Progenitor cell of endocrine pancreas (in vitro differentiated cells): ENCODE results near the gene ESPNL. TPM values are rescaled to one million over a fixed set of nuclear protein-coding genes. Genes with fewer than 3 reads are reported as not detected.

ENCODE experiments used
- DNase-seq: peaks from one replicate; pipeline ENCODE4 v3.0.0; 2021; ENCODE audit warnings: low spot score; ENCODE audit not compliant: unreplicated experiment
- H3K27ac Mint-ChIP-seq: 2 replicates; pipeline ENCODE4 v1.8.0; 2021; ENCODE audit warnings: mild to moderate bottlenecking, moderate library complexity, mixed read lengths
- H3K27me3 Mint-ChIP-seq: 2 replicates; pipeline ENCODE4 v1.8.0; 2021; ENCODE audit warnings: mixed read lengths
- H3K36me3 Mint-ChIP-seq: 2 replicates; pipeline ENCODE4 v1.8.0; 2022; ENCODE audit warnings: mixed read lengths; ENCODE audit not compliant: insufficient read depth
- H3K4me1 Mint-ChIP-seq: 2 replicates; pipeline ENCODE4 v1.8.0; 2021; ENCODE audit warnings: low read depth, mixed read lengths
- H3K4me3 Mint-ChIP-seq: 2 replicates; pipeline ENCODE4 v1.8.0; 2021; ENCODE audit warnings: low read depth, mild to moderate bottlenecking, moderate library complexity, mixed read lengths
- H3K9me3 Mint-ChIP-seq: 2 replicates; pipeline ENCODE4 v1.8.0; 2021; ENCODE audit warnings: low read depth, mixed read lengths
- CTCF ChIP-seq: fragments of 200-600 bp; sonication (generic); IDR thresholded peaks from one replicate; pipeline ENCODE4 v1.5.0; 2021; ENCODE audit warnings: antibody characterized with exemption, mild to moderate bottlenecking; ENCODE audit not compliant: unreplicated experiment
- total RNA-seq: library from RNA; stranded (reverse); gene quantifications from 2 replicates; pipeline ENCODE4 v1.2.1, GENCODE V29; 2021

ESPNL gene
- total RNA-seq, 1 donor from 2014 or later = 0.31 TPM

- H3K4me3 Mint-ChIP-seq = no peak overlapping the region
- peaks cover 51% of the 10 kb centered on the region for H3K27me3 Mint-ChIP-seq
- no peak for DNase-seq
Observed at GRCh38 chr2:238163481-238164198, 63.5 kb downstream of the ESPNL start.

GRCh38 chr2:238164906-238165287 lies 64.8 kb downstream of the ESPNL start:
- peaks cover 43% of the 10 kb centered on the region for H3K27me3 Mint-ChIP-seq
- H3K4me3 Mint-ChIP-seq = peak overlapping the region; percentile 26

More at GRCh38 chr2:238163481-238164198, 63.5 kb downstream of the ESPNL start:
- H3K4me1 Mint-ChIP-seq = peaks cover 3% of the 10 kb centered on the region
- H3K9me3 Mint-ChIP-seq = no peaks in the 10 kb centered on the region
- peaks cover 5% of the 10 kb centered on the region for H3K36me3 Mint-ChIP-seq
- no peak overlapping the region for H3K27ac Mint-ChIP-seq
- no peak for TF ChIP-seq CTCF

GRCh38 chr2:238165288-238165921 lies 65.3 kb downstream of the ESPNL start:
- Mint-ChIP-seq H3K9me3 (no peaks in the 10 kb centered on the region), H3K4me1 (no peaks in the 10 kb centered on the region), H3K4me3 (no peak overlapping the region), H3K27me3 (peaks cover 39% of the 10 kb centered on the region), H3K36me3 (peaks cover 5% of the 10 kb centered on the region), H3K27ac (no peak overlapping the region)
- no peak for DNase-seq
- TF ChIP-seq CTCF = no peak

More at GRCh38 chr2:238164906-238165287, 64.8 kb downstream of the ESPNL start:
- TF ChIP-seq CTCF = no peak
- H3K9me3 Mint-ChIP-seq = no peaks in the 10 kb centered on the region
- peaks cover 5% of the 10 kb centered on the region for H3K36me3 Mint-ChIP-seq
- H3K4me1 Mint-ChIP-seq = no peaks in the 10 kb centered on the region
- DNase-seq = no peak
- H3K27ac Mint-ChIP-seq = no peak overlapping the region

- no peak for DNase-seq
- Mint-ChIP-seq H3K27ac (no peak overlapping the region), H3K36me3 (peaks cover 9% of the 10 kb centered on the region), H3K4me1 (no peaks in the 10 kb centered on the region), H3K4me3 (no peak overlapping the region), H3K27me3 (peaks cover 32% of the 10 kb centered on the region), H3K9me3 (no peaks in the 10 kb centered on the region)
- no peak for TF ChIP-seq CTCF
Observed at GRCh38 chr2:238166391-238167343, 66.5 kb downstream of the ESPNL start.

GRCh38 chr2:238167344-238167715 lies 67.2 kb downstream of the ESPNL start:
- Mint-ChIP-seq H3K9me3 (no peaks in the 10 kb centered on the region), H3K27me3 (peaks cover 25% of the 10 kb centered on the region), H3K36me3 (peaks cover 10% of the 10 kb centered on the region), H3K4me3 (no peak overlapping the region), H3K27ac (no peak overlapping the region), H3K4me1 (no peaks in the 10 kb centered on the region)
- no peak for TF ChIP-seq CTCF
- no peak for DNase-seq
